Activated CD4-positive, alpha-beta T cell treated with anti-CD3 and anti-CD28 coated beads, Interleukin-2, amount 50 U/mL, for 1 hour (primary cell): Measurements from ENCODE around the gene ASCC1.
"Not testable (repeated sequence)": the region's sequence is repeated elsewhere in the genome, so short reads cannot be mapped to it uniquely, and the experiment has no call there.

ENCODE experiments used
- DNase-seq: peaks from one replicate; pipeline ENCODE4 v3.0.0-alpha.2; 2020

The ASCC1 gene

DNA sequence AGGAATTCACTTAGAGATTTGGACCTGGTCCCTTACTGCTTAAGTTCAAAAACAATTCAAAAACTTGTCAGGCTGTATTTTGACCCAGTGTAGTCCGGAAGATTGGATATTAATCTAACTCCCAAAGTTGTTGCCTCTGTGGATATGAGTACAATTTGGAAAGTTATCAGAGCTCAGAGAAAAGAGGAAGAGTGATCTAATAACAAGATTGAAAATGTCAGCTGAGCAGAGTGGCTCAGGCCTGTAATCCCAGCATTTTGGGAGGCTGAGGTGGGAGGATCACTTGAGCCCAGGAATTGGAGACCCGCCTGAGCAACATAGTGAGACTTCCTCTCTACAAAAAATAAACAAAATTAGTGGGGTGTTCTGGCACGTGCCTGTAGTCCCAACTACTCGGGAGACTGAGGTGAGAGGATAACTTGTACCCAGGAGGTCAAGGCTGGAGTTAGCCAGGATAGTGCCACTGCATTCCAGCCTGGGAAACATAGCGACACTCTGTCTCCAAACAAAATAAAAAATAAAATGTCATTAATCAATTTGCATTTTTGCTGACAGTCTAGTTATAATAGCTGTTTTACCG, 3.2 kb upstream of the ASCC1 start:
- DNase-seq = no peak

DNA sequence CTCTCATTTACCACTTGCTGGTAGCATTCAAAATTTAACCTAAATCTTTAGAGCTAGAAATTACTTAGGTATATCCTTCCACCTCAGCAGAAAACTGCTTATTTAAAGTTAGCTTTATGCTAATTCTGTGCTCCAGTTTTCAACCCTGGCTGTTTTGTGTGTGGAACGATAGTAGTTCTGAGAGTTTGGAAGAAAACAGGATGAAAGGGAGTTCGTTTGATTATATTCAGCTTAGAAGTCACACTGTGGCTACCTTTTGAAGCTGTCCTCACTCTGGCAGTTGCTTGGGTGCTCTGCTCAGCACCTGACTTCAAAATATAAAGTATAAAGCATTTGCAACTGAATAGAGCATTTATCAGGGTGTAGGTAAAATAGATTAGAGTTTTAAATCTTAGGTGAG, 2.6 kb upstream of the ASCC1 start:
- DNase-seq = no peak

DNA sequence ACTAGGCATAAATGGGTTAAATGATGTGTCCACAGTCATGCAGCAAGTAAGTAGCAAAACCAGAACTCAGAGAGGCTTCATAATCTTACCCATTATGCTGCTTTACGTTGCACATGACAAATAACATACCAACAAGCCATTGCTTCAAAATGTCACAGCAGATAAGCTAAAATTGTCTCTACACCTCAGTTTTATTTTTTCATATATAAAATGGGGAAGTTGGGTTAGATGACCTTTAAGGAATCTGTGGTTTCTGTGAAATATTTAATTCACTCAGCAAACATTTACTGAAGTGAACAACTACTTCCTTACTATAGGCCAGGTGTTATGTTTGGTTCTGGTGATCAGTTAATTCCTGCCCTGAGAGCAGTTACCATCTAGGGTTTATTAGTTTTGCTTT, 2.2 kb upstream of the ASCC1 start:
- DNase-seq = no peak

DNA sequence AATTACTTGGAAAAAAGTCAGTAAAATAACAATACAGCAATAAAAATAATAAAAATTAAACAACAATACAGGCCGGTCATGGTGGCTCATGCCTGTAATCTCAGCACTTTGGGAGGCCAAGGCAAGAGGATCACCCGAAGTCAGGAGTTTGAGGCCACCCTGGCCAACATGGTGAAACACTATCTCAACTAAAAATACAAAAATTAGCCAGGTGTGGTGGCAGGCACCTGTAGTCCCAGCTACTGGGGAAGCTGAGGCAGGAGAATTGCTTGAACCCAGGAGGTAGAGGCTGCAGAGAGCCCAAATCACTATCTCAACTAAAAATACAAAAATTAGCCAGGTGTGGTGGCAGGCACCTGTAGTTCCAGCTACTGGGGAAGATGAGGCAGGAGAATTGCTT, 4.2 kb downstream of the ASCC1 start:
- not testable (repeated sequence) for DNase-seq

DNA sequence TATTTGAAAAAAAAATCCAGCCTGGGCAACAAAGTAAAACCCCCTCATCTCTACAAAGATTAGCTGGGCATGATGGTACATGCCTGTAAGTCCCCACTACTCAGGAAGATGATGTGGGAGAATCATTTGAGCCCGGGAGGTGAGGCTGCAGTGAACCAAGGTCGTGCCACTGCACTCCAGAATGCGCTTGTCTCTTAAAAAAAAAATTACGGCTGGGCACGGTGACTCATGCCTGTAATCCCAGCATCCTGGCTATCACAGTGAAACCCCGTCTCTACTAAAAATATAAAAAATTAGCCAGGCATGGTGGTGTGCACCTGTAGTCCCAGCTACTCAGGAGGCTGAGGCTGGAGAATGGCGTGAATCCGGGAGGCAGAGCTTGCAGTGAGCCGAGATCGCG, 4.7 kb downstream of the ASCC1 start:
- not testable (repeated sequence) for DNase-seq

DNA sequence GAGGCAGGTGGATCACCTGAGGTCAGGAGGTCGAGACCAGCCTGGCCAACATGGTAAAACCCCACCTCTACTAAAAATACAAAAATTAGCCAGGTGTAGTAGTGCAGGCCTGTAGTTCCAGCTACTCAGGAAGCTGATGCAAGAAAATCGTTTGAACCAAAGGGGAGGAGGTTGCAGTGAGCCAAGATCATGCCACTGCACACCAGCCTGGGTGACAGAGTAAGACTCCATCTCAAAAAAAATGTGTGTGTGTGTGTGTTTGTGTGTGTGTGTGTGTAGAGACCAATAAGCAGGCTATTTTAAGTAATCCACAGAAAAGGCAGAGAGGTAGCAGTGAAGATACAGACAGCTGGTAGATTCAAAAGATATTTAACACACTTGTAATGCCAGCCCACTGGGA, 7.5 kb downstream of the ASCC1 start:
- DNase-seq = not testable (repeated sequence)

DNA sequence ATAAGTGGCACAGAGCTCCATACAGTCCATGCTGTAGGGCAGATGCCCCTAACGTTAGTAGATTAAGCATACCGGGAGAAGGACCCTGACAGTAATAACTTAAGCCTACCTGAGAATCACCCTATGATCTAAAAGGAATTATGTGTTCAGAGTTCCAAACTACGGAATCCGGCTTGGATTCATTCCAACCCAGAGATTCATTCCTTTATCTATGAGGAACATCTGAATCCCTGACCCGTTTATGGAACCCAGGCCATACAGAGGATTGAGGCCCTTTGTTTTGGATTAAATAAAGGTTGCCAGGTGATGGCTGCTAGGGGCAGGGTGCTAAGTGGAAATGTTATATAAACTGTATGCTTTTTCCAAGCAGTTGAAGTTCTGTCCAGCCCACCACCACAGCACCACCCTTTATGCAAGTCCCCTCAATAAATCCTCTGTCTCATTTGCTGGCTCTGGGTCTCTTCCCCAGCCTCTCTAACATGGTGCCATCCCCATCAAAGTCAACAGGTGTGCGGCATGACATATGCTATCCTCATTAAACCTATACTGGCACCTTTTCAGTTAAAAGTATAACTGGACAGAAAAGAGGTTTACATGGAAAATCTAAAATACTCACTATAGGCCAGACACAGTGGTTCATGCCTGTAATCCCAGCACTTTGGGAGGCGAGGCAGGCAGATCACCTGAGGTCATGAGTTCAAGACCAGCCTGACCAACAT, 9.4 kb downstream of the ASCC1 start:
- DNase-seq = no peak

DNA sequence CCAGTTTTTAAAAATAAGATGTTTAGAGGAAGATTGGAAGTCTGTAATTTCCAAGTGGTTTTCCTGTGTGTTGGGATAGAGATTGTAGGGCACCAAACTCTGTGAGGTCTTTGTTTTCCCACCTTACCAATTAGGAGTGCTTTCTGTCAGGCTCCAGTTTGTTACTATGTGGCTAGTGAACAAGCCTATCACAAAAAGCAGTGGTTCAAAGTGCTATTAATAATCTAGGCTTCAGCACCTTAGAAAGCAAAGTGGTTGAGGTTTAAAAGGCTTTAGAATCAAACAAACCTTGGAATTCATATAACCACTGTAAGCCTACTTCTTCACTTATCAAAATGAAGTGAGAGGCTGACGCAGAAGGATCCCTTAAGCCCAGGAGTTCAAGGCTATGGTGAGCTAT, 11.4 kb downstream of the ASCC1 start:
- DNase-seq = no peak

DNA sequence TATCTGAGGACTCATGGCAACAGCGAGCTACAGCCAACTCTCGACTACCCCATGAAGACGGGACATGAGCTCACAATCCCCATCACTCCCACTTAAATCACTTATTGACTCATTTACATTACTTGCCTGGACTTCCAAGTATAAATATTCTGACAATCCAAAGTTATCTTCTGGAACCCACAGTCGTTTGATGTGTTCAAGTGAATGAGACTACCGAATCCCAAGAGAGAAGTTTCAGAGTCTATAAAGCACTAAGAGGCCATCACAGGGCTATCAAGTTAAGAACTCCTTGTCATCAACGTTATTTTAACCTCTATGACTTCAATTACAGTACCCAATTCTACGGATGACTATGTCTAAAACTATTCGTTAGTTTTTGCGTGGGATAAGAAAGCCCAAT, 11.8 kb downstream of the ASCC1 start:
- DNase-seq = no peak

DNA sequence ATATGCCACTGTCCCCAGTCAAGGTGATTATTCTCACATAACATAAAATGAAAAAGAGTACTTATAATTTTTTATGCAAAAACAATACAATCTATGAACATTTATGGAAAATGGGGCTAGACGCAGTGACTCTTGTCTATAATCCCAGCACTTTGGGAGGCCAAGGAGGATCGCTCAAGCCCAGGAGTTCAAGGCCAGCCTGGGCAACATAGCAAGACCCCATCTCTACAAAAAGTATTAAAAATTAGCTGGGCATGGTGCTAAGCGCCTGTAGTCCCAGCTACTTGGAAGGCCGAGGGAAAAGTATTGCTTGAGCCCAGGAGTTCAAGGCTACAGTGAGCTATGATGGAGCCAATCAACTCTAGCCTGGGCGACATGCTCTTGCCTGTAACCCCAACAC, 14.8 kb downstream of the ASCC1 start:
- no peak for DNase-seq

DNA sequence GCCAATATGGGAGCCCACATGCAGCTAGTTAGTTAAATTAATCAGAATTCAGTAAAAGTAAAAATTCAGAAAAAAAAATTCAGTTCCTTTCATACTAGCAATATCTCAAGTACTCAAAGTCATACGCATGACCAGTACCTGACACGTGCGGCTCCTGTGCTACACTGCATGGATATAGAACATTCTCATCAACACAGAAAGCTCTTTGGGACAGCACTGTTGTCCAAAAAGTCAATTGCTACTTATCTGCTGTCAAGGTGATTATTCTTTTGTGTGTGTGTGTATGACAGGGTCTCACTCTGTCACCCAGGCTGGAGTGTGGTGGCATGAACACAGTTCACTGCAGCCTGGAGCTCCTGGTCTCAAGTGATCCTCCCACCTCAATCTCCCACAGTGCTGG, 15.2 kb downstream of the ASCC1 start:
- no peak for DNase-seq

DNA sequence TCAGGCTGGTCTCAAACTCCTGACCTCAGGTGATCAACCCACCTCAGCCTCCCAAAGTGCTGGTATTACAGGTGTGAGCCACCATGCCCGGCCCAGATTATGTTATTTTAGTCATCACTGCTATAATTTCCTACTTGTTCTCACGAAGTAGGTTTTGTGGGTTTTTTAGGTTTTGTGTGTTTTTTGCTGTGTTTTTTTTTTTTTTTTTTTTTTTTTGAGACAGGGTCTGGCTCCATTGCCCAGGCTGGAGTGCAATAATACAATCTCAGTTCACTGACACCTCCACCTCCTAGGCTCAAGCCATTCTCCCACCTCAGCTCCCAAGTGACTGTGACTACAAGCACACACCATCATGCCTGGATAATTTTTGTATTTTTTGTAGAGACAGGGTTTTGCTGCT, 21.1 kb downstream of the ASCC1 start:
- no peak for DNase-seq

DNA sequence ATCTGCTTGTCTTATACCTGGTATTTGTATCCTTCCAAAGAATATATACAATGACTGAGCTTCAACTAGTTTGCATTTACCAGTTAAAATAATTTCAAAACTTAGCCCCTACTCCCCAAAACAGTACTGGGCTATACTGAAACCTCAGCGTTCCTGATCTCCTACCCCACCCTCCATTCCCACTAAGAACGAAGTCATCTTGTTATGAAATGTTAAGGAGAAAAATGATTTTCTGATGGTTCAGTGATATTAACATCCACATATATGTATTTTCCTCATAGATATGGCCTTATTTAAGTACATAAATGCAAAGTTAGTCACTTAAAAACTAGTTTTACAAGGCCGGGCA, 29.1 kb downstream of the ASCC1 start:
- no peak for DNase-seq

DNA sequence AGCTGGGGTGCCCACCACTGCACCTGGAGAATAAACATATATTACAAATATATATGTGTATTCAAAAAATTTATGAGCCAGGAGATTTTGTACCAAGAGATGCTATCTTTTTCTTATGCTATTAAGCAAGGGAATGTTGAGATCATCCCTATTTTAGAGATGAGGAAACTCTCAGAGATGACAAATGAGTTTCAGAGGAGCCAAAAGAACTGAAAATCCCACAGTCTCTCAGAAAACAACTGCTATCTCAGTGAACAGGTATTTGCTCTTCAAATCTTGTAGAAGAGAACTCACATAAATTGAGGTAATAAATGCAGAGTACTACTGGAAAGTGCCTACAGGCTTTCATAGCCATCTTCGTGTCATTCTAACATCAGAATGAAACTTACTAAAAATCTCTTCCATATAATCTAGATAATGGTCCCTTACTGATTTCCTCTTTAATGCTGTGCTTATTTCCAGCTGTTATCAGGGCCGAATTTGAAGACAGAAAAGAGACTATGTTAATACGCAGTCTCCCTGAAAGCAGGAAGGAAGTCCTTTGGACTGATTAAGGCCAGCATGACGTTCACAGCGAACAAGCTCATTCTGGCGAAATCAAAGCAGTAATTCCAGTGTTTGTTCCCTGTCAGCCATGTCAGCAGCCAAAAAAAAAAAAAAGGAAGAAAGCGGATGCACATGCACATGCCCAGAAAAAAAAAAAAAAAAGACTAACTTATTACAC, 29.7 kb downstream of the ASCC1 start:
- no peak for DNase-seq

DNA sequence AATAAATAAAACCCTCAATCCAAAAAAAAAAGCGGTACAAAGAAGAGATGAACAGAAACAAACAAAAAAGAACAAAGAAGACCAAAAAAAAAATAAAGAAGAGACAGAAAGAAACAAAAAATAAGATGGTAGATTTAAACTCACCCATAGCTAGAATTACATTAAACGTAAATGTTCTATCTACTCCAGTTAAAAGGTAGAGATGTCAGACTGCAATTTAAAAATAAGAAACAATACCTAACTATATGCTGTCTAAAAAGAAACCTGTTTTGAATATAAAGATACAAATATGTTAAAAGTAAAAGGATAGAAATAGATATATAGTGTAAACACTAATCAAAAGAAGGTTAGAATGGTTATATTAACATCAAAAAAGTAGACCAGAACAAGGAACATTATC, 31.9 kb downstream of the ASCC1 start:
- no peak for DNase-seq

DNA sequence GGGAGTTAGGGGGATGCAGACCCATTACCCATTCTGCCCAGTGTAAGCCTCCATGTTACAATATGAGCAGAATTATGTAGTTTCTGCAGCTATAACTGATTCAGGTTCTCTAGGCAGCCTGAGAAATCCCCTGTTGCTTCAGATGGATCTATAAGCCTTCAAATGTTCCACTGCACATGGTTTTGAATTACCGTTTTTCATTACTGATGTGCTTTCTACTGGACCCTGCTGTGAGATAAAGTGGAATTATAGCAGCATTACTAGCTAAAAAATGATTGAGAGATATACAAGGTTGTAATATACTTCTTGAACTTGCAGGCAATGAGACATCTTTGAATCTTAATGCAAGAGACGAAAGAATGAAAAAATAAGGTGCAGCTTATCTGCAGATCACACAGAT, 38.6 kb downstream of the ASCC1 start:
- DNase-seq = no peak

DNA sequence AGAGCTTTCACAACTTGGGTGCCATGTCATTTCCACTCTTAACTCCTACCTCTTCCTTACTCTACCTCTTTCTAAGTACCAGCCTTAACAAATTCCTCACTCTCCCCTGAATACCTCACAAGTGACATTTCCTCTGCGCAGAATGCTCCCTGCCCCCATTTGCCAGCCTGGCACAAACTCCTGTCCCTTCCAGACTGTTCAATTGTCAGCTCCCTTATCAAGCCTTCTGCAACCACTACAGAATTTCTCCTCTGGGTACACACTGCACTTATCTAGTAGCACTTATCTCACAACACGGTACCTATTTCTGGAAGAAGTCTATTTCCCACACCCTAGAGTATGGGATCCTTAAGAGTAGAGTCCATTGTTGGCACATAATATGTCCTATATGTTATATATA, 39.4 kb downstream of the ASCC1 start:
- DNase-seq = no peak

DNA sequence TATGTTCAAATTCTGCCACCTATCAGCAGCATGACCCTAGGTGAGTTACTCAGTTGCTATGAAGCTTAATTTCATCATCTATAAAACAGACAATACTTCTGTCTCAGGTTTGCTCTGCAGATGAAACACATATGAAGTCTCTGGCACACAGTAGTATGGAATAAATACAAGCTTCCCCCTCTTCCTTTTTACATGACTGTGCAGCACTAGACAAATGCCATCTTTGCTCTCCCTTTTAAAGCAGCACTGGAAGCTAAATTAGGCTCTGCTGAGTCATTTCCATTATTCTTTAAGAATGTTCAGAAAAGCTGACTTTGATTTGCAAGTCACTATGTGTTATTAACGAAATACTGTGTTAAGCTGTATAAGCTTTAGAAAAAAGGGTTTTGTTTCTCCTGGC, 40.9 kb downstream of the ASCC1 start:
- DNase-seq = no peak

DNA sequence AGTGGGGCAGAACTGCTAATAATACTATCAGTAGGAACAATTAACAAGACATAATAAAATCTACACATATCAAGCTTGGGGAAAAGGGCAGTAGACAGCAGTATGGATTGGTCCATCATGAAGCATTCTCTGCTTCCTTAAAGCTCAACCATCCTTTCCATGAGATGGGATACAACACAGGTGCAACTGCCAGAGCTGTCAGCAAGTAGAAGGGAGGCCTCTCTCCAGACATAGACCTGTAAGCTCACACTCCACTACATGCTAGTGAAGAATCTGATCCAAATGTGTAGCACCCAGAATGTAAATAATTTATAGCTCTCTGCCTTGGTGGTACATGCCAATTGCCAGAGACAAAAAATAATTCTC, 41.8 kb downstream of the ASCC1 start:
- DNase-seq = no peak

DNA sequence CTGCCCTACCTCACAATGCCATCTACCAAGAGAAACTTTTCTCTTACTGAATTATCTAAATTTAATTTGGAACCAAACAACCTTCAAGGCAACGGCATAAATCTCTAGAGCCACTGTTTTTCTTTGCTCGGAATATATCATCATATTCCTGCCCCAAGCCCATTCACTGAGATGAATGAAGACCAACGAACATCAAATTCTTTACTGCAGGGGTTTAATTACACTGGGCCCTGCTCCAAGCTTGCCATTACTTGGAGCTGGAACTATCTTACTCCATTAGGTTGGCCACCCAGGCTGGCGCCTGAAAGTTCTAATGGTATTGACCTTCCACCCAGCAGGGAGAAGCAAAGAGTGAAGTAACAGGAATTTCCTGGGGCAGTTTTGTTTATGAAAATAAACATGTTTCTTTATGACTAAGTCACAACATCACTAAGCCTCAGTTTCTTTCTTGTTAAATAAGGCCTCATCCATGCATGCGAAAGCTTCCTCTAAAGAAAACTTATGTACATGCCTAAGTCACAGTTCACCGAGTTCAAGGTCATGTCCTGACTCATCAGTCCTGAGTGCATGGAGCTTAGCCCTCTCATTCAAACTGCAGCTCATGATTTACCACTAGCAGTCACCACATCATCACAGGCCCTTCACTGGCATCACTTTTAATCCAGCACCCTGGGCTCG, 42.3 kb downstream of the ASCC1 start:
- DNase-seq = no peak

DNA sequence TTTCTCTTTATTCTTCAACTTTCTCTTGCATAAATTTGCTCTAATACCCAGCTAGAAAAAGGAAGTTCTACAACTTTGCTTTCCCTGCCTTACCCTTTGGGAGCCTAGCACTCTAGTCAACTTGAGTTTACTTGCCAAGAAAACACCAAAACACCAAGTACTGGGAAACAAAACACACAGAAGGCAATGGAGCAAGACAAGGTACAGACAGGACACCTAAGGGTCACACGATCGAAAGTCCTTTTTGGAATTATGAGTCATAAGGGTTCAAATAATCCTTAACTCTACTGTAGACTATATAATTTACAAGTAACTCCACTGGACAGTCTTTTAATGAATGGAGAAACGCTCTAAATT, 42.8 kb downstream of the ASCC1 start:
- no peak for DNase-seq

DNA sequence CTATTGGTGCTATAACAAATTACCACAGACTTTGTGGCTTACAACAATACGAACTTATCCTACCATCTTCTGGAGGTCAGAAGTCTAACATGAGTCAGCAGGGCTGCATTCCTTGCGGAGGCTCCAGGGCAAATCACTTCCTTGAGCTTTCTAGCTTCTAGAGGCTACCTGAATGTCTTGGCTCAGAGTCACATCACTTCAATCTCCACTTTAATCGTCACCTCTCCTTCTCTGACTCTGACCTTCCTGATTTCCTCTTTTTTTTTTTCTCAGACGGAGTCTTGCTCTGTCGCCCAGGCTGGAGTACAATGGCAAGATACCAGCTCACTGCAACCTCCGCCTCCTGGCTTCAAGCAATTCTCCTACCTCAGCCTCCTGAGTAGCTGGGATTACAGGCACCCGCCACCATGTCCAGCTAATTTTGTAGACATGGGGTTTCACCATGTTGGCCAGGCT, 44.9 kb downstream of the ASCC1 start:
- DNase-seq = no peak

DNA sequence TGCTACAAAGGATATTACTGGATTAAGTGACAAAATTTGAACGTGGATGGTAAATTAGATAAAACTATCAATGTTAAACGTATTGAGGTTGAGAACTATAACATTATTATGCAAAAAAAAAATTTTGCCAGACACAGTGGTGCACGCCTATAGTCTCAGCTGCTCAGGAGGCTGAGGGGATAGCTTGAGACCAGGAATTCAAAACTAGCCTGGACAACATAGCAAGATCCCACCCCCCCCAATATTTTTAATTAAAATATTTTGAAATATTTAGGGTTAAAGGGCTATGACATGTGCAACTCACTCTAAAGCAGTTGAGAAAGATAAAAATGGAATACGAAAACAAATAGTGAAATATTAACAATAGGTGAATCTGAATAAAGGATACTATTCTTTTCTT, 45.3 kb downstream of the ASCC1 start:
- DNase-seq = no peak

DNA sequence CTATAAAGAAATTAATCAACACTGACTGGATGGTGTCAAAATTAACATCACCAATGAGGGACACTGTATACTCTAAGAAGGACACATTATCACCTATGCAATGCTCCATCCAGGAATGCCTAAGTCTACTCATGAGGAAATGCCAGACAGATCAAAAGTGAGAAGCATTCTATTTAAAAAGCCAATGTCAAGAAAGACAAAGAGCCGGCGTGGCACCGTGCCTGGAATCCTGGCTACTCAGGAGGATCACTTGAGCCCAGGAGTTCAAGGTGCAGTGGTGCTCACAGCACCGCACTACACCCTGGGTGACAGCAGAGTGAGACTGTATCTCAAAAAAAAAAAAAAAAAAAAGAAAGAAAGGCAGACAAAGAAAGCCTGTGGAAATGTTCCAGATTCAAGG, 45.8 kb downstream of the ASCC1 start:
- no peak for DNase-seq
